H1 (cell line): ENCODE data around the gene TOMM7. TPM values are rescaled to one million over a fixed set of nuclear protein-coding genes. Genes with fewer than 3 reads are reported as not detected.
A peak's percentile ranks its signal among the peaks of the same experiment; 100 is the strongest.

Source experiments
- CTCF ChIA-PET: fragments of 300-600 bp; sonication (Branson Sonifier 250); formaldehyde crosslinking; loops from one replicate; lab custom pipeline; 2021; ENCODE audit not compliant: partially characterized antibody; lab: Charles Lee
- POLR2A ChIA-PET: fragments of 300-600 bp; sonication (Branson Sonifier 250); formaldehyde crosslinking; loops from one replicate; lab custom pipeline; 2021; ENCODE audit warnings: inconsistent platforms; ENCODE audit not compliant: partially characterized antibody; lab: Charles Lee
- DNase-seq, 2 experiments: peaks; one replicate each; pipeline versions ENCODE4 v3.0.0 to v3.0.0-alpha.2; 2010 to 2022; ENCODE audit warnings: low spot score in 2 of 2, low read depth in 1 of 2, mixed read lengths in 1 of 2
- FAIRE-seq: peaks from 2 replicates; lab custom pipeline; 2011; peaks lifted over from hg19 to GRCh38; lab: Jason Lieb, UNC
- H2AFZ ChIP-seq: 2 replicates; pipeline ENCODE4 v1.8.1; 2012; ENCODE audit warnings: low read length, inconsistent platforms
- H2AK5ac ChIP-seq: 2 replicates; pipeline ENCODE4 v1.6.1; 2013; ENCODE audit warnings: low read depth, low read length
- H2BK120ac ChIP-seq: replicated peaks from 2 replicates; pipeline ENCODE3; 2013; ENCODE audit warnings: low read depth, low read length, inconsistent platforms
- H2BK12ac ChIP-seq: 2 replicates; pipeline ENCODE4 v1.6.1; 2013; ENCODE audit warnings: low read depth, low read length
- H2BK15ac ChIP-seq: 2 replicates; pipeline ENCODE4 v1.6.1; 2013; ENCODE audit warnings: low read length
- H2BK20ac ChIP-seq: 2 replicates; pipeline ENCODE4 v1.6.1; 2013; ENCODE audit warnings: low read length
- H2BK5ac ChIP-seq: 2 replicates; pipeline ENCODE4 v1.6.1; 2013; ENCODE audit warnings: low read depth, low read length
- H3K14ac ChIP-seq: 2 replicates; pipeline ENCODE4 v1.6.1; 2013; ENCODE audit warnings: inconsistent platforms; ENCODE audit not compliant: insufficient read length
- H3K18ac ChIP-seq: 2 replicates; pipeline ENCODE4 v1.6.1; 2013; ENCODE audit warnings: low read length; ENCODE audit errors: extremely low read depth
- H3K23ac ChIP-seq: 2 replicates; pipeline ENCODE4 v1.6.1; 2013; ENCODE audit warnings: inconsistent platforms; ENCODE audit not compliant: insufficient read length
- H3K23me2 ChIP-seq: 2 replicates; pipeline ENCODE4 v1.6.1; 2013; ENCODE audit warnings: low read depth, low read length
- H3K27ac ChIP-seq: 2 replicates; pipeline ENCODE4 v1.6.1; 2011; ENCODE audit warnings: low read depth, low read length, inconsistent platforms
- H3K27me3 ChIP-seq, 4 experiments: replicated peaks in 1 of 4; 1 replicate in 1 of 4; 2 replicates in 3 of 4; pipeline versions ENCODE4 v1.6.1 to v1.8.1; 2011 to 2013; ENCODE audit warnings: low read length in 3 of 4, mild to moderate bottlenecking in 3 of 4, inconsistent platforms in 2 of 4, mixed read lengths in 2 of 4, moderate library complexity in 1 of 4; ENCODE audit not compliant: control insufficient read depth in 3 of 4, insufficient read depth in 3 of 4; ENCODE audit errors: extremely low read depth in 1 of 4
- H3K36me3 ChIP-seq, 4 experiments: 2 replicates each; pipeline versions ENCODE4 v1.6.1 to v1.8.1; 2011 to 2013; ENCODE audit warnings: mild to moderate bottlenecking in 4 of 4, low read length in 3 of 4, moderate library complexity in 2 of 4, control low read depth in 1 of 4, inconsistent platforms in 1 of 4; ENCODE audit not compliant: insufficient read depth in 4 of 4, control insufficient read depth in 2 of 4
- H3K4ac ChIP-seq: replicated peaks from 2 replicates; pipeline ENCODE3; 2013; ENCODE audit warnings: low read length, low read depth, mixed read lengths, inconsistent platforms; ENCODE audit not compliant: insufficient read length
- H3K4me1 ChIP-seq, 4 experiments: replicated peaks in 1 of 4; 1 replicate in 1 of 4; 2 replicates in 3 of 4; pipeline versions ENCODE4 v1.6.1 to v1.8.1; 2011 to 2013; ENCODE audit warnings: low read length in 3 of 4, inconsistent platforms in 2 of 4, mixed read lengths in 1 of 4; ENCODE audit not compliant: insufficient read depth in 4 of 4, control insufficient read depth in 3 of 4
- H3K4me2 ChIP-seq, 2 experiments: 2 replicates each; pipeline versions ENCODE4 v1.6.1 to v1.8.1; 2011 to 2013; ENCODE audit warnings: low read depth in 2 of 2, low read length in 2 of 2, control low read depth in 1 of 2, inconsistent platforms in 1 of 2, mild to moderate bottlenecking in 1 of 2; ENCODE audit not compliant: insufficient read depth in 1 of 2
- H3K4me3 ChIP-seq, 4 experiments: fragments of 200-600, 300-600 bp in 1 of 4; sonication (generic), shearing (Covaris generic), sonication (Bioruptor Twin) in 1 of 4; 2 replicates each; pipeline versions ENCODE4 v1.5.1 to v1.8.1; 2011 to 2016; ENCODE audit warnings: low read length in 4 of 4, low read depth in 3 of 4, control low read depth in 2 of 4, inconsistent platforms in 2 of 4, mild to moderate bottlenecking in 2 of 4, mixed read lengths in 1 of 4, moderate library complexity in 1 of 4; ENCODE audit not compliant: insufficient read depth in 2 of 4; ENCODE audit errors: extremely low read depth in 1 of 4
- H3K56ac ChIP-seq: replicated peaks from 2 replicates; pipeline ENCODE3; 2013; ENCODE audit warnings: low read depth, mild to moderate bottlenecking, mixed read lengths, low read length, inconsistent platforms; ENCODE audit not compliant: insufficient read length
- H3K79me1 ChIP-seq: 2 replicates; pipeline ENCODE4 v1.6.1; 2013; ENCODE audit warnings: low read depth, low read length, control low read depth
- H3K79me2 ChIP-seq, 2 experiments: 2 replicates each; pipeline versions ENCODE4 v1.6.1 to v1.8.1; 2012 to 2013; ENCODE audit warnings: low read length in 2 of 2, mild to moderate bottlenecking in 2 of 2, inconsistent platforms in 1 of 2; ENCODE audit not compliant: insufficient read depth in 2 of 2, control insufficient read depth in 1 of 2
- H3K9ac ChIP-seq, 4 experiments: replicated peaks in 1 of 4; 1 replicate in 1 of 4; 2 replicates in 3 of 4; pipeline versions ENCODE4 v1.6.1 to v1.8.1; 2011 to 2013; ENCODE audit warnings: low read depth in 3 of 4, low read length in 3 of 4, control low read depth in 2 of 4, mild to moderate bottlenecking in 2 of 4, moderate library complexity in 2 of 4, inconsistent platforms in 1 of 4; ENCODE audit errors: extremely low read depth in 1 of 4
- H3K9me3 ChIP-seq, 2 experiments: 2 replicates each; pipeline versions ENCODE4 v1.6.1 to v1.8.1; 2012 to 2013; ENCODE audit warnings: mild to moderate bottlenecking in 2 of 2, moderate library complexity in 2 of 2, control low read depth in 1 of 2, inconsistent platforms in 1 of 2, low read depth in 1 of 2, low read length in 1 of 2, mixed read lengths in 1 of 2; ENCODE audit not compliant: insufficient read depth in 2 of 2
- H4K20me1 ChIP-seq, 2 experiments: replicated peaks in 1 of 2; 2 replicates each; pipeline versions ENCODE3 to v1.8.1; 2011 to 2013; ENCODE audit warnings: inconsistent platforms in 2 of 2, low read length in 2 of 2, mild to moderate bottlenecking in 1 of 2; ENCODE audit not compliant: insufficient read depth in 2 of 2, control insufficient read depth in 1 of 2
- H4K5ac ChIP-seq: 2 replicates; pipeline ENCODE4 v1.6.1; 2013; ENCODE audit warnings: low read length, low read depth, mixed read lengths, inconsistent platforms; ENCODE audit not compliant: insufficient read length
- H4K8ac ChIP-seq: 2 replicates; pipeline ENCODE4 v1.8.0; 2013; ENCODE audit warnings: mild to moderate bottlenecking, moderate library complexity, low read length, inconsistent platforms; ENCODE audit not compliant: insufficient read depth; ENCODE audit errors: extremely low read depth
- H4K91ac ChIP-seq: replicated peaks from 2 replicates; pipeline ENCODE3; 2013; ENCODE audit warnings: low read length, mixed read lengths, inconsistent platforms; ENCODE audit not compliant: insufficient read length
- CEBPB ChIP-seq: IDR thresholded peaks from 2 replicates; pipeline ENCODE4 v1.6.1; 2012; ENCODE audit warnings: low read depth, low read length
- EGR1 ChIP-seq: IDR thresholded peaks from 2 replicates; pipeline ENCODE4 v1.6.1; 2011; ENCODE audit warnings: low read depth, low read length, borderline replicate concordance
- EZH2 ChIP-seq: fragments of 200-600 bp; sonication (generic); IDR thresholded peaks from 2 replicates; pipeline ENCODE4 v1.7.1; 2012; ENCODE audit warnings: low read depth, mild to moderate bottlenecking, moderate library complexity, low read length, inconsistent platforms; ENCODE audit not compliant: severe bottlenecking
- POLR2A ChIP-seq, 2 experiments: IDR thresholded peaks; 1 replicate in 1 of 2; 2 replicates in 1 of 2; pipeline ENCODE4 v1.6.1; 2011; ENCODE audit warnings: low read depth in 2 of 2, low read length in 2 of 2, mild to moderate bottlenecking in 2 of 2; ENCODE audit errors: control extremely low read depth in 1 of 2
- POLR2AphosphoS5 ChIP-seq: IDR thresholded peaks from 2 replicates; pipeline ENCODE4 v1.6.1; 2011; ENCODE audit warnings: low read depth, low read length
- TAF7 ChIP-seq: optimal IDR thresholded peaks from 2 replicates; pipeline ENCODE3; 2011; ENCODE audit warnings: low read depth, mild to moderate bottlenecking, inconsistent platforms, low read length, moderate library complexity, borderline replicate concordance
- TEAD4 ChIP-seq: IDR thresholded peaks from 2 replicates; pipeline ENCODE4 v1.6.1; 2012; ENCODE audit warnings: low read depth, low read length, inconsistent platforms, mixed read lengths
- ZNF274 ChIP-seq: IDR thresholded peaks from 2 replicates; pipeline ENCODE4 v1.7.0; 2012; ENCODE audit warnings: low read length, borderline replicate concordance; ENCODE audit errors: extremely low read depth
- WGBS, 2 experiments: shearing (Covaris generic) in 1 of 2; methylation state at CpG; one replicate each; pipeline versions ENCODE4 v1.1.6 to v1.1.7; 2013 to 2015; ENCODE audit warnings: low lambda C conversion rate in 2 of 2, mixed read lengths in 2 of 2, inconsistent platforms in 1 of 2, low coverage in 1 of 2, missing lambda C conversion rate in 1 of 2; ENCODE audit not compliant: insufficient replicate concordance in 2 of 2, insufficient coverage in 1 of 2, insufficient read length in 1 of 2; ENCODE audit errors: extremely low coverage in 1 of 2, missing lambda C conversion rate in 1 of 2; 5-methylcytosine and 5-hydroxymethylcytosine counted together
- polyA plus RNA-seq, 7 experiments: library from polyadenylated mRNA; depleted of rRNA in 3 of 7; stranded (reverse) in 5 of 7; unstranded in 2 of 7; fragments of >200 nt in 5 of 7; fragments of 200-250 nt in 2 of 7; gene quantifications; 1 replicate in 5 of 7; 2 replicates in 1 of 7; 4 replicates in 1 of 7; pipeline versions ENCODE4 v1.2.1 to v1.2.3, GENCODE V29; 2011 to 2013; ENCODE audit warnings: missing spikeins in 2 of 7, mixed read lengths in 2 of 7
- total RNA-seq: library from RNA; stranded (reverse); fragmentation: NEBNext Ultra II Directional; extraction: Animal tissue kit (Norgen Biotek cat#: 25700); gene quantifications from 2 replicates; pipeline ENCODE4 v1.2.1, GENCODE V29; 2021

TOMM7 gene
- total and polyA plus RNA-seq, 2 of the 8 experiments (the other 6 are each of a cell fraction or from before 2014, with no cell fraction given) = 389 to 508 TPM

DNA sequence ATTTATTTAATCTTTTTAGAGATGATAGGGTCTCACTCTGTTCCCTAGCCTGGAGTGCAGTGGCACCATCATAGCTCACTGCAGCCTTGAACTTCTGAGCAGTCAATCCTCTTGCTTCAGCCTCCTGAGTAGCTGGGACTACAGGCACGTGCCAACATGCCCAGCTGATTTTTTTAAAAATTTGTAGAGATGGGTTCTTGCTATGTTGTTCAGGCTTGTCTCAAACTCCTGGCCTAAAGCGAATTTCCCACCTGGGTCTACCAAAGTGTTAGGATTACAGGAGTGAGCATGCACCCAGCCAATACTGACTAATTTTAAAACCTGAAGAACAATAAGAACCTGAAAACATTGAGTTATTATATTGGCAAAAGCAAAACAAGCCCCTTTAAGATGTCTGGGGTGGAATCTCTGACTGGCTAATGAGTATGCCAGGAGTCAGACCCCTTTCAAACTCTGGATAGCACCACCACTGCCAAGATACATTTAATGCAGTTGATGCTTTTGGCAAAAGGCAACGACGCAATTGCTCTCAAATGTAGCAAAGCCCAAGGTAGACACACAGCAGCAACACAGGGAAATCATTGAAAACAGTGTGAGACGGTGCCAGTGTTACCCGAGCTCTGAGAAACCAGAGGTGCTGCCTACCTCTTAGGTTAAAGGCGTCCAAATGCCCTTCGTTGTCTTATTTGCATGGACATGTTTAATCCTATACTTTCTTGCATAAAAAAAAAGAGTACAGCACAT lies 40.7 kb upstream of the TOMM7 start:
- Histone ChIP-seq H3K14ac (no peak overlapping the region), H3K23ac (no peak overlapping the region), H3K9me3 (no peaks in the 10 kb centered on the region), H3K4me1 (peaks cover 0 to 11% (median 0%) of the 10 kb centered on the region in 4 experiments; a peak in 4 of 7 replicates), H3K18ac (no peak overlapping the region), H3K56ac (no peak overlapping the region), H3K79me1 (no peaks in the 10 kb centered on the region), H4K91ac (no peak overlapping the region), H2BK12ac (no peak overlapping the region), H4K8ac (no peak overlapping the region), H2BK20ac (no peak overlapping the region), H2BK5ac (no peak overlapping the region; the same call in 1 of the 2 replicates), H3K36me3 (peaks cover 2 to 41% (median 22%) of the 10 kb centered on the region in 4 experiments; a peak in 6 of 8 replicates), H3K9ac (no peak overlapping the region; a peak in 1 of 7 replicates), H4K20me1 (no peaks in the 10 kb centered on the region), H3K4me2 (no peak overlapping the region), H3K27me3 (no peaks in the 10 kb centered on the region), H4K5ac (no peak overlapping the region), H3K79me2 (no peaks in the 10 kb centered on the region), H3K27ac (no peak overlapping the region), H3K4me3 (no peak overlapping the region), H2BK120ac (no peak overlapping the region), H2AK5ac (no peak overlapping the region), H3K23me2 (no peaks in the 10 kb centered on the region), H3K4ac (no peak overlapping the region), H2BK15ac (no peak overlapping the region), H2AFZ (no peak overlapping the region)
- FAIRE-seq (no peak), DNase-seq (no peak)
- WGBS, 2 experiments = 90% methylated on average over 8 of the region's 8 CpGs; no CpG with 5 or more reads in 1 of the 2 experiments
- POLR2A ChIA-PET = interaction anchor here (0.8 to 11.8 kb wide), 3 partner anchors 11 to 302 kb away, joined by 3 to 125 read pairs (median 3); no protein-coding TSS in a partner anchor
- TF ChIP-seq TAF7 = no peak
- TF ChIP-seq EGR1 = no peak
- peak; percentile 61; the same call in 1 of the 2 replicates for TF ChIP-seq POLR2AphosphoS5
- TF ChIP-seq POLR2A (IDR thresholded peaks at IDR 0.05; ENCODE audit: control extremely low read depth in 1 of 2, low read depth in 2 of 2, low read length in 2 of 2) = peak in 1 of 2 experiments; percentile 51; a peak in 2 of 3 replicates
- no peak for TF ChIP-seq EZH2
- no peak for TF ChIP-seq CEBPB
- no peak for TF ChIP-seq TEAD4
- no peak for TF ChIP-seq ZNF274
- CTCF ChIA-PET = no interaction called here
